ENCODE measurements around the gene ATXN1. TPM values are rescaled to one million over a fixed set of nuclear protein-coding genes. Genes with fewer than 3 reads are reported as not detected.
A peak's percentile ranks its signal among the peaks of the same experiment; 100 is the strongest.

The ATXN1 gene
- total RNA-seq, 1 experiment from 2014 or later, result 25.6 TPM

GRCh38 chr6:16740097-16740496 is 21.2 kb downstream of the ATXN1 start:
- Histone ChIP-seq H3K27ac (ENCODE audit: low read depth, low read length, poor library complexity, severe bottlenecking) (no peak overlapping the region), H3K4me1 (ENCODE audit: insufficient read depth, low read length, poor library complexity, severe bottlenecking) (peaks cover 54% of the 10 kb centered on the region), H3K27me3 (replicated peaks; ENCODE audit: insufficient read depth, low read depth, low read length, poor library complexity) (no peaks in the 10 kb centered on the region), H3K36me3 (ENCODE audit: insufficient read depth, low read length, poor library complexity, severe bottlenecking) (no peaks in the 10 kb centered on the region), H3K4me3 (ENCODE audit: low read depth, low read length, poor library complexity, severe bottlenecking) (no peak overlapping the region), H3K9me3 (ENCODE audit: low read depth, low read length, poor library complexity, severe bottlenecking) (no peaks in the 10 kb centered on the region)
- intact Hi-C loops (cut with micrococcal nuclease; ENCODE audit: unreplicated experiment), result no loop called here
- ChIA-PET POLR2A (ENCODE audit: low non-redundant PET) (no interaction called here), CTCF (interaction anchor here (0.9 kb wide), 2 partner anchors 21 to 346 kb away, joined by 3 read pairs; partner anchors contain the start of gene ATXN1)
- DNase-seq (ENCODE audit: low spot score), result no peak
- BruUV-seq (replicated peaks), result no TSS peak
- TF ChIP-seq EZH2 (IDR thresholded peaks at IDR 0.05; ENCODE audit: borderline replicate concordance, low read depth, low read length, poor library complexity, severe bottlenecking) (no peak), CTCF (conservative IDR thresholded peaks at IDR 0.05; ENCODE audit: low read depth, low read length) (no peak)

- no peak overlapping the region for H3K27ac ChIP-seq (ENCODE audit: low read depth, low read length, poor library complexity, severe bottlenecking)
- H3K4me3 ChIP-seq (ENCODE audit: low read depth, low read length, poor library complexity, severe bottlenecking), result no peak overlapping the region
- DNase-seq (ENCODE audit: low spot score), result no peak
- no peaks in the 10 kb centered on the region for H3K9me3 ChIP-seq (ENCODE audit: low read depth, low read length, poor library complexity, severe bottlenecking)
- intact Hi-C loops (cut with micrococcal nuclease; ENCODE audit: unreplicated experiment), result no loop called here
- H3K4me1 ChIP-seq (ENCODE audit: insufficient read depth, low read length, poor library complexity, severe bottlenecking), result peaks cover 47% of the 10 kb centered on the region
- BruUV-seq (replicated peaks), result no TSS peak
- no peaks in the 10 kb centered on the region for H3K27me3 ChIP-seq (replicated peaks; ENCODE audit: insufficient read depth, low read depth, low read length, poor library complexity)
- TF ChIP-seq CTCF (conservative IDR thresholded peaks at IDR 0.05; ENCODE audit: low read depth, low read length) (no peak), EZH2 (IDR thresholded peaks at IDR 0.05; ENCODE audit: borderline replicate concordance, low read depth, low read length, poor library complexity, severe bottlenecking) (no peak)
- POLR2A ChIA-PET (ENCODE audit: low non-redundant PET), result no interaction called here
- CTCF ChIA-PET, result interaction anchor here (0.9 kb wide), 2 partner anchors 22 to 347 kb away, joined by 3 read pairs; partner anchors contain the start of gene ATXN1
- H3K36me3 ChIP-seq (ENCODE audit: insufficient read depth, low read length, poor library complexity, severe bottlenecking), result no peaks in the 10 kb centered on the region
These were observed 21.9 kb downstream of the ATXN1 start for GRCh38 chr6:16739329-16739801.

- ChIA-PET POLR2A (ENCODE audit: low non-redundant PET) (no interaction called here), CTCF (interaction anchor here (0.7 kb wide), 1 partner anchor 483 kb away, joined by 3 read pairs; no protein-coding TSS in a partner anchor)
- Histone ChIP-seq H3K4me1 (ENCODE audit: insufficient read depth, low read length, poor library complexity, severe bottlenecking) (peaks cover 50% of the 10 kb centered on the region), H3K9me3 (ENCODE audit: low read depth, low read length, poor library complexity, severe bottlenecking) (no peaks in the 10 kb centered on the region), H3K4me3 (ENCODE audit: low read depth, low read length, poor library complexity, severe bottlenecking) (no peak overlapping the region), H3K27ac (ENCODE audit: low read depth, low read length, poor library complexity, severe bottlenecking) (peak overlapping the region; percentile 67), H3K36me3 (ENCODE audit: insufficient read depth, low read length, poor library complexity, severe bottlenecking) (no peaks in the 10 kb centered on the region), H3K27me3 (replicated peaks; ENCODE audit: insufficient read depth, low read depth, low read length, poor library complexity) (no peaks in the 10 kb centered on the region)
- no TSS peak for BruUV-seq (replicated peaks)
- no peak for TF ChIP-seq EZH2 (IDR thresholded peaks at IDR 0.05; ENCODE audit: borderline replicate concordance, low read depth, low read length, poor library complexity, severe bottlenecking)
- intact Hi-C loops (cut with micrococcal nuclease; ENCODE audit: unreplicated experiment), result no loop called here
- no peak for DNase-seq (ENCODE audit: low spot score)
These were observed 23.3 kb downstream of the ATXN1 start for GRCh38 chr6:16737925-16738324.
